Activated T-cell treated with anti-CD3 and anti-CD28 coated beads for 48 hours (primary cell): Measurements from ENCODE around the gene FEZ2.
"Not testable (repeated sequence)": the region's sequence is repeated elsewhere in the genome, so short reads cannot be mapped to it uniquely, and the experiment has no call there.

Experiments
- DNase-seq: peaks from one replicate; pipeline ENCODE4 v3.0.0-alpha.2; 2020; ENCODE audit warnings: low read depth

FEZ2 gene, protein sequence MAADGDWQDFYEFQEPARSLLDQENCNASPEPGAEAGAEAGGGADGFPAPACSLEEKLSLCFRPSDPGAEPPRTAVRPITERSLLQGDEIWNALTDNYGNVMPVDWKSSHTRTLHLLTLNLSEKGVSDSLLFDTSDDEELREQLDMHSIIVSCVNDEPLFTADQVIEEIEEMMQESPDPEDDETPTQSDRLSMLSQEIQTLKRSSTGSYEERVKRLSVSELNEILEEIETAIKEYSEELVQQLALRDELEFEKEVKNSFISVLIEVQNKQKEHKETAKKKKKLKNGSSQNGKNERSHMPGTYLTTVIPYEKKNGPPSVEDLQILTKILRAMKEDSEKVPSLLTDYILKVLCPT

DNA sequence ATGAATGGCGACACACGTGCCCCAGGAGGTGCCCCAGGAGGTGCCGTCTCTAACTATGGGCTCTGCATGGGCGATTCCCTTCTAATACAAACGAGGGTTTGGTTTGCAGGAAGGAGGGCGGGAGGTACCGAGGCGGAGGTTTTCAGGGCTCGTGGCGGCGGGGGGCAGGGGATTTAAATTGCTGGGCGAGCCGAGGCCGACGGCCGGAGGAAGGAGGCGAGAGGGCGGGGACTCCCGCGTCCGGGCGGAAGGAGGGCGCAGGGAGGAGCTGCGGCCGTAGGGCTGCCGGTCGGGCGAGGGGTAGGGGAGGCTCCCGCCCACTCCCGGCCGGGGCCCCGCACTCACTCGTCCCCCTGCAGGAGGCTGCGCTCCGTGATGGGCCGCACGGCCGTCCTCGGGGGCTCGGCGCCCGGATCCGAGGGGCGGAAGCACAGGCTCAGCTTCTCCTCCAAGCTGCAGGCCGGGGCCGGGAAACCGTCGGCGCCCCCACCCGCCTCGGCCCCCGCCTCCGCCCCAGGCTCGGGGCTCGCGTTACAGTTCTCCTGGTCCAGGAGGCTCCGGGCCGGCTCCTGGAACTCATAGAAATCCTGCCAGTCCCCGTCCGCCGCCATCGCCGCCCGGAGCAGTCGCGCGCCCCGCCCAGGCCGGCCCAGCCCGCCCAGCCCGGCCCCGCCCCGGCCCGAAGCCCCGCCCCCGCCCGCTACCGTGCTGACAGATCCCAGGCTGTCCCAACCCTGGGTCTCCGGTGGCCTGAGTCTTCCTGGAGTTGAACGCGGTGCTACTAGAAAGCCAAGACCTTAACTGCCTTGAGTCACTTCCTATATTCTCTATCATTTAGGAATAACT, at the start of gene FEZ2:
TSS of gene FEZ2 (minus strand) at position 637 of the 846 bp plus-strand sequence. CDS start at position 611, 26 bp downstream.
- DNase-seq, result peak; percentile 76

DNA sequence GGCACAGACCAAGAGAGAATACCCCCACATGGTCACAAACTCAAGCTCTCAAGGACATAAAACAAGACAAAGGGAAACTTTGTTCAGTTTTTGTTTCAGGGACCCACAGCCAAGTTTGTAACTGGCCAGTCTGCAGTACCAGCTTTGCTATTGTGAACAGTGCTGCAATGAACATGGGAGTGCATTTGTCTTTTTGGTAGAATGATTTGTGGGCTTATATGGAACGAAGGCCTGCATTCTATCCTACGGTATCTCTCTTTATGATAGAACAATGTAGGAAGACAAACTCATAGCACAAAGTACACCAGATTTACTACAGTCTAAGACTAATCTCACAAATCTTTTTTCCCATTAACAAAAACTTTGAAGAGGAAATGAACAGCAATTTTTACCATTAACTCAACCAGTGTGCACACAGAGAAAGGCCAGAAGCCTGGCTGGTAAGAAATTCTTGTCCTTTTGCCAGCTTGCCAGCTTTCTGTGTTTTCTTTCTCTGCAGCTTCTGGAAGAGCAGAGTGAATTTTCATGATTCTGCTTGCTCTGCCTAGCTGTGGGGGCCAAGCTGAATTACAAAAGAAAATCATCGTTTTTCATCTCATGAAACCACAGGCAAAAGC, 37.1 kb upstream of the FEZ2 start:
- no peak for DNase-seq

DNA sequence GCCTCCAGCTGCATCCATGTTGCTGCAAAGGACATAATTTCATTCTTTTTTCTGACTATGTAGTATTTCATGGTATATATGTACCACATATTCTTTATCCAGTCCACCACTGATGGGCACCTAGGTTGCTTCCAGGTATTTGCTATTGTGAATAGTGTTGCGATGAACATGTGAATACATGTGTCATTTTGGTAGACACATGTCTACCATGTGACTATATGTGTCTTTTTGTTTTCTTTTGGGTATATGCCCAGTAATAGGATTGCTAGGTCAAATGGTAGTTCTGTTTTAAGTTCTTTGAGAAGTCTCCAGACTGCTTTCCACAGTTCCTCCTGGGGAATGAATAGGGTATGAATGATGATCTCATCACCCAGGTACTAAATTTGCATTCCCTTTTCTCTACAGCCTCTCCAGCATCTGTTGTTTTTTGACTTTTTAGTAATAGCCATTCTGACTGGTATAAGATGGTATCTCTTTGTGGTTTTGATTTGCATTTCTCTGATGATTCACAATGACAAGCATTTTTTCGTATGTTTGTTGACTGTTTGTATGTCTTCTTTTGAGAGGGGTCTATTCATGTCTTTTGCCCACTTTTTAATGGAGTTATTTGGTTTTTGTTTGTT, 35.6 kb upstream of the FEZ2 start:
- DNase-seq, result no peak

DNA sequence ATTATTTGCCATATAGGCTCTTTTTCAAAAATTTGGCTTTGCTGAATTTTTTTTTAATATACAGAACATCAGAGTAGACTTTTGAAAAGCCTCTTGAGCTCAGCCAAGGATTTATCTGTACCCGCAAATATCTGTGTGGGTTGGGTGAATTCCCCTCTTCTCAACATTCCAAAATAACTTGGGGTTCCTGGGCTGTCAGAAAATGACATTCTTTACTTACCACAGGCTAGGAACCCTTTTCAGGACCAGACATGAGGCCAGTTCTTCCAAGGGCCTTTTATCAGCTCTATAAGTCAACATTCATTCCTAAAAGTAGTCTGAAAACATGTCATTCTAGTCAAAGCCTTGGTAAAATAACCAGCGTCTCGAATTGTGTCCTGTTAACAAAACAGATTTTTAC, 28.8 kb upstream of the FEZ2 start:
- DNase-seq, result no peak

DNA sequence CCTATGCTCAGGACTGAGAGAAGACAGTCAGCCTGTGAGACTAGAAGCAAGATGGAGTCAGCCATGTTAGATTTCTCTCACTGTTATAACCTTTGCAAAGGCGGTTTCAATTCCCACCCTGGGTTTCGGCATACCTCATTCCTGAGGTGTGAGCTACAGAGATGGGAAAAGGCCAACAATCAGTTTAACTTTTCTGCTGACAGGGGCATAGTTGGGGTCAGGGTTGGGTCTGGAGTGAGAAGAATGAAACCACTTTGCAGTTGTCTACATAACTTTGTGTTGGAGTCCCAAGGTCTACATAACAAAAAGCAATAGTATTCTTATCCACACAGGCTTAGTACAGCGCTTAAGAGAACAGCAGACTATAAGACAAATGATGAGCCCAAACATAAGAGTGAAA, 28.1 kb upstream of the FEZ2 start:
- DNase-seq, result no peak

DNA sequence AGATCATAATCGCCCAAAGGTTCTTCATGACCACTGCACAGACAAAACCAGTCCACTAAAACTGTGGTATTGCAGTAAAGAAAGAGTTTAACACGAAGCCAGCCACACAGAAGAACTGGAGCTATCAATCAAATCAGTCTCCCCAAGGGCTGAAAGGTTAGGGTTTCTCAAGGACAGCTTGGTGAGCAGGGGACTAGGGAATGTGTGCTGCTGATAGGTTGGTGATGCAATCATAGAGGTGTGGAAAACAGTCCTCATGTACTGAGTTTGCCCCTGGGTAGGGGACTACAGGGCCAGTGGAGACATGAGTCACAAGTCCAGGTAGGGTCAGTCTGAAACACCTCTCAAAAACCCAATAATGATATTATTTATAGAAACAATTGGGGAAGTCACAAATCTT, 27.3 kb upstream of the FEZ2 start:
- no peak for DNase-seq

DNA sequence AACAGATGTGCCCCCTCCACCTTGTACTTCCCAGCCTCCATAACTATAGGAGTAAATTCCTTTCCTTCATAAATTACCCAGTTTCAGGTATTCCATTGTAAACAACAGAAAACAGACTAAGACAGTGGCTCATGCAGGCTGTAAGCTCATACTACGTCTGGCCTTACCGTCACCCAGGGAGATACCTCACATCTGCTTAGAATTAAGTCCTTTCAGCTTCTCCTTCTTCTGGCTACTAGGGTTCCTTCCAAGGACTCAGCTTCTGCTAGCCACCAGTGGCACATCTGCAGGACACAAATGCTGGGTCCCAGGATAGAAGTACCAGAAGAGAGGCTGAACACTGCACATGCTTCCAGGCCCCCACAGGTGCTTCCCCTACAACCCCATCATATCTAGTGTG, 22.4 kb upstream of the FEZ2 start:
- no peak for DNase-seq

DNA sequence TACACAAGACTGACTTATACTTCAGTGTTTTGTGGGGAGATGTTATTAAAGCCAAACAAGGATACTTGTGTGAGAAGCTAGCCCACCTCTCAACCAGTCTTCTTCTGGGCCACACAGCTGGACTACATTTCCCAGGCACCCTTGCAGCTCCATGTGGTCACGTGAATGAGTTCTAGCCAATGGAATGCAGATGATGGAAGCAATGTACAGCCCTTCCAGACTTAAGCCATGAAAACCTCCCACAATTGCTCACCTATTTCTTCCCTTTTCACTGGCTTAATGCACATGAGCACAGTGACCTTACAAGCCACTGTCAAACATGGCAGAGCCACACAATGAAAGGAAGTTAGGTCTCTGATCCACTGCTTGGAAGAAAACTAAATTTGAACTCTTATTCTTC, 20.4 kb upstream of the FEZ2 start:
- no peak for DNase-seq

DNA sequence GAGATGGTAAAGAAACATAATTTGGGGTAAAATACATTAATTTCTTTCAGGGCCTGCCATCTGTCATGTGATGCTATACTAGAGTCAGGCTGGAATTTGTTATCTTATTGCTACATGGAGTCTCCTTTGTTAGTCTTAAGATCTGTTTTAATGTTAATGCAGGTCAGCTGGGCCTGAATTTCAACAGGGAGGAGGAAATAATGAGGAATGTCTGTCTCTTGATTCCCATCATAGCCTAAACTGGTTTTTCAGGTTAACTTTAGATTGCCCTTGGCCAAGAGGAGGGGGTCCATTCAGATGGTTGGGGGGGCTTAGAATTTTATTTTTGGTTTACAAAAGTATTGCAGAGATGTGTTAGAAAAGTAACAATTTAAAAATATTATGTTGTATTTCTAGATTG, 19.0 kb upstream of the FEZ2 start:
- no peak for DNase-seq

DNA sequence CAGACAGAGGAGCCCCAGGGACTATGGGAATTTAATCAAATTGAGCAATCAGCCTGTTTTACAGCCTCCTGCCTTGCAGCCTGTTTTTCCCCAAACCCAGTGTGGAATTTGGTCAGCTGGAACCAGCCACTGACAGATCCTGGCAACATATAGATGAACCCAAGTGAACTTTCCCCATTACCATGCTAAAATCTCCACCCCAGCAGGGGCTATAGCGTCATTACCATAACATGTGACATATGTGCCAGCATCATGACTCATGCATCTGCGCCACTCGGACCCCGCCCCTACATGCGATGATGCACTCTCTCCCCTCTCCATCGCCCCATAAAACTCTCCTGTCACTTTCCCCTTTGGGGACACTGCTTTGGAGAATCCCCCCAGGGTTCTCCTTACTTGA, 17.3 kb upstream of the FEZ2 start:
- DNase-seq, result no peak

DNA sequence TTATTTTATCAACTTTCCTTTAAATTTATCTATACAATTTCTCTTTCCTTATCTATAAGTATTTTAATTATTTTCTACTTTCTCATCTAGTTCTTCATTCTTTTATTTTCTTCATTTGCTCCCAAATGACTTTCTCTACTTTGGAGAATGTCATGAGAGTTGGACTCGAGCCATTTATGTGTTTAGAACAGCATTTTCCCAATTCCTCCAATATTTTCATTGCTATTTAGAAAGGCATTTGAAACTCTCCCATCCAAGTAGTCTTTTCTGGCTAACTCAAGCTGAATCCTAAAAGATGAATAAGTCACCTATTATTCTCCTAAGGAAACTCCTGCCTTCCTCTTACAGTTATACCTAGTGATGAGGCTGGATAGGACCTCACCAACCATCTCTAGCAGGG, 15.8 kb upstream of the FEZ2 start:
- no peak for DNase-seq

DNA sequence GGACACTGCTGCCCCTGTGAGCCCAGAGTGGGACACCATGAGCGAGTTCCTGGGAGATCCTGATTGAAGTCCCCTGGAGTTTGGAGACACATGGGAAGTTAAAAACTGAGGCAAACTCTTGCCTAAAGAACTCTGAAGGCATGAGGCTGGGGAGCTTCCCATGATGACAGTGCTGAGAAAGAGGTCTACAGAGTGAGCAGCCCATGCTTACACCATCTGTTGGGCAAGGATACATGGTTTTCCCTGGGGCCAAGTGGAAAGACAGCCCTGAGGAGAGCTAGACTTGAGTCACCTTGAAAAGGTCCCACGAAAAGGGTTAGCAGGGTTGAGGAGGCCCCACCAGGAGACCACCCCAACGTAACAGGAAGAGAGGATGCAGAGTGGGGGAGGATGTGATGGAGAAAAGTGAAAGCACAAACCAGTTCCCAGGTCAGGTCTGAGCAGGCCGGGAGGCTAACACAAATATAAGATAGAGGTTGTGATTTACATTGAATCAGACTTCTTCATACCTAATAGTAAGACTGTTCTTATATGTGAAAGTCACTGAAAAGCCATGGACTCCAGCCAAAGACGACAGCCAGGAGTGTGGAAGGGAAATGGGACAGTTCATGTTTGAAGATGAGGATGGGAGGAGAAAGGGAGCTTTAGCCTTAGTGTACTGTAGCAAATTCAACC, 13.5 kb upstream of the FEZ2 start:
- no peak for DNase-seq

DNA sequence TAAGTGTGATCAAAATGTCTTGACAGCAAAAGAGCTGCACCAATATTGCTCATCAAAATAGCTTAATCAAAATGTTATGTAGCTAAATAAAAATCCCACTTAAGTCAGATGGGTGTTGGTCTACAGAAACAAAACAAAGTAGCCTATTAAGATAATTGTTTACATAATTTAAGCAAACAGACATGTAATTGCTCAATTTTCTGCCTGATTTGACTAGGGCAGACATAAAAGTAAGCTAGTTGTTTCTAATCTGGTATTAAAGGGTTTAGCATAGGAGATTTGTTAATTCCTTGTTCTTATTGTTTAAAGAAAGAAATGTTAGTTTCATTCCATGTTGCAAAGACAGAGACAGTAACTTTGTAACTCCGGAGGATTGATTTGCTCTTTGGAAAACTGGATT, 11.5 kb upstream of the FEZ2 start:
- no peak for DNase-seq

DNA sequence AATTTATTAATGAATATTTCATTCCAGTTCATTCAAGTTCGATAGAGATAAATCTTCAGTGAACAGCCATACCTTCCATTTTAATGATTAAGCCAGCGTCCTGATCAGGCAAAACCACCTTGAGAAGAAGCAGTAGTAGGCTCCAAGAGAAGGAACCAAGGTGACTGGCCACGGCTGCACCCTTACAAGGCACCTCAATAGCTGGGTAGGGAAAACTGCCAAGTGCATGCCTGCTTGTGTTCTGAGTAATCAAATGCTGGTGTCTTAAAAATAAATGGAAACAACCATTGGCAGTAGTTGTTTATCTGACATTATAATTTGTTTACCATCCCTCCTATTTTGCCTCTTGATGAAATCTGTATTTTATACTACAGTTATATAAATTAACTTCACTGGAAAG, 10.0 kb upstream of the FEZ2 start:
- DNase-seq, result no peak

DNA sequence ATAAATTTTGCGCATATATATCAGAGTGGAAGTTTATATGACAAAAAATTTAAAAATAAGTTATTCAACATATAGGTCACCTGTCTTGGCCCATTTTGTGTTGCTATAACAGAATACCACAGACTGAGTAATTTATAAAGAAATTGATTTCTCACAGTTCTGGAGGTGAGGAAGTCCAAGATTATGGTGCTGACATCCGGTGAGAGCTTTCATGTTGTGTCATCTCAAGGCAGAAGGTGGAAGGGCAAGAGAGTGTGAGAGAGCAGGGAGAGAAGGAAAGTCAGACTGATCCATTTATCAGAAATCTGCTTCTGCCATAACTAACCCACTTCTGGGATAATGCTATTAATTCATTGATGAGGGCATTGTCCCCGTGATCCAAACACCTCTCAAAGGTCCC, 9.0 kb upstream of the FEZ2 start:
- DNase-seq, result no peak

DNA sequence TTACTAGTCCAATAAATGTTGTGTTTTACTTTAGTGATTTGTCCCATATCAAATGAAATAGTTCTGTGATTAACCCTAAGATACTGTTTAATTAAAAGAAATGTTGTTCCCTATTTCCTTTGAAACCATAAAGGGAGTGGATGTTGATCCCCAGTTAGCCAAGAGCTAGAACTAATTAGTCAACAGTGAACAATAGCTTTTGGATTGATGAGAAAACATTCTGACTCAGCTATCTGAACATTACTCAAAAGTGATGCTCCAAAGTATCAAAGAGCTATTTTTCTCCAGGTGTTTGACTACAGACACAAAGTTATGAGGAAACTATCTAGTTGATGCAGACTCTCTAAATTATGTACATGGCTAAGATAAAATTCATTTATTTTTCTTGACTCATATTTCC, 7.3 kb upstream of the FEZ2 start:
- no peak for DNase-seq

DNA sequence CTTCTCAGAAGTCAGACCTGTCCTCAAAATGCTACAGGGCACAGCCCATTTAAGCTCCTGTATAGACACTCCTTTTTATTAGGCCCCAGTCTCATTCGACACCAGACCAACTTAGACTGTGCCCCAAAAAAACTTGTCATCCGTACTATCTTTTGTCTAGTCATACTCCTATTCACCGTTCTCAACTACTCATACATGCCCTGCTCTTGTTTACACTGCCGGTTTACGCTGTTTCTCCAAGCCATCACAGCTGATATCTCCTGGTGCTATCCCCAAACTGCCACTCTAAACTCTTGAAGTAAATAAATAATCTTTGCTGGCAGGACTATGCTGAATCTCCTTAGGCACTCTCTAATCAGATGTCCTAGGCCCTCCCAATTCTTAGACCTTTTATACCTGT, 5.7 kb upstream of the FEZ2 start:
- not testable (repeated sequence) for DNase-seq

DNA sequence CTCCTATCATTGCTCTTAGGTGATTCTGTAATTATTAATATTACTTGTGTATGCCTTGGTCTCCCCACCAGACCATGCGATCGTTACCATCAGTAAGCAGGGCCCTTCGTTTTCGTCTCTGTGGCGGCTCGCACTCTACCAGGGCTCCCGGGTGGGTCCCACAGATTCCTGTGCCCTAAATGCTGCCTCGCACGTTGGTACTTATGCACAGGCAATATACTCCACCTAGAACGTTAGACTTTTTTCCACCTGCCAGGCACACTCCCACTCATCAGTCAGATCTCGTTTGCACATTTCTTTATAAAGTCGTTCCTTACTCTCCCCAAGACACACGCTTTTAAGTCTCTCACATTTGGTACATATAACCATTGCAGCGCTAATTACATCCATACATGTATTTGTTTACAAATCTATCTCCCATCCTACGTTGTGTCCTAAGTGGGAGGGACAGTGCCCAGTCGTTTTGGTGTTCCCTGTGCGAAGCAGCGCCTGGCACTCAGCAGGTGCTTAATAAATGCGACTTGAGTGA, 901 bp downstream of the FEZ2 start:
- no peak for DNase-seq

DNA sequence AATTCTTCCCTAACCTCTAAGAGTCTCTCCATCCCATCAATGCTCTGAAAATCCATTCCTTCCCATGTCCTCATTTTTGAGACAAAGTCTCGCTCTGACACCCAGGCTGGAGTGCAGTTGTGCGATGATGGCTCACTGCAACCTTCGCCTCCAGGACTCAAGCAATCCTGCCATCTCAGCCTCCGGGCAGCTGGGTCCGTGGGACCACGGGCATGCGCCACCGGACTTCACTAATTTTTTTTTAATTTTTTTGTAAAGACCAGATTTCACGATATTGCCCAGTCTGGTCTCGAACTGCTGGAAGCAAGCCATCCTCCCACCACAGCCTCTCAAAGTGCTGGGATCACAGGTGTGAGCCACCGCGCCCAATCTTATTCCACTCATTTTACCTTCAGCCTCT, 1.6 kb downstream of the FEZ2 start:
- no peak for DNase-seq

DNA sequence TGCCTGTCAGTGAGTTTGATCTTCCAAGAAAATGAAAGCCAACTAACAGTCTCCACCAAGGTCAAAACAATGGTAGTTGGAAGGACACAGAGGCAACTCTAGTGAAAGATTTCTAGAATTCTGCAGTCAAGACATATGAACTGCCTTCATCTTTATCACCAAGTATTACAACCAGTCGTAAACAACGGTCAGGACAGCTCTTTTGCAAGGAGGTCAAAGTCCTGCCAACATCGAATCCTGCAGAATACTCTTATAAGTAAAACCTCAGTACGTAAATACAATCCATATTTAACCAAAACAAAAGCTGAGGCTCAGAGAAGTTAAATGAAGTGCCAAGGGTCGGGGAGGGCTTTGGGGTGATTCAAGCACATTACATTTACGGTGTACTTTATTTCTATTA, 3.1 kb downstream of the FEZ2 start:
- DNase-seq, result no peak

DNA sequence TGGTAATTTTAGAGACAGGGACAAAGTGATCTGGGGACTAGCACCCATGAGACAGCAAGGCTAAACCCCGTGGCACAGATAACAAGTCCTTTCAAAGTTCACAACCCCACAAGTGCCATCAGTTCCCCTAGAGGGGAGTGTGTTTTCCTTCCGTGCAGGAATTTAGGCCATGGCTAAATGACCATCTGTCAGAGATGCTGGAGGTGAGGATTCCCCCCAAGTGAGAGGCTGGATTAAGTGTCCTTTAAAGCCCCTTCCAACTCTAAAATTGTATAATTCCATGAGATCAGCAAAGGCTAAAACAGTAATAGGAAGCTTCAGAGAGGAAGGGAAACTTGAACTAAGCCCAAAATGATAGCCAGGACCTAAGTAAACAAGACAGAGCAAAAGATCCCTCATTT, 8.7 kb downstream of the FEZ2 start:
- no peak for DNase-seq

DNA sequence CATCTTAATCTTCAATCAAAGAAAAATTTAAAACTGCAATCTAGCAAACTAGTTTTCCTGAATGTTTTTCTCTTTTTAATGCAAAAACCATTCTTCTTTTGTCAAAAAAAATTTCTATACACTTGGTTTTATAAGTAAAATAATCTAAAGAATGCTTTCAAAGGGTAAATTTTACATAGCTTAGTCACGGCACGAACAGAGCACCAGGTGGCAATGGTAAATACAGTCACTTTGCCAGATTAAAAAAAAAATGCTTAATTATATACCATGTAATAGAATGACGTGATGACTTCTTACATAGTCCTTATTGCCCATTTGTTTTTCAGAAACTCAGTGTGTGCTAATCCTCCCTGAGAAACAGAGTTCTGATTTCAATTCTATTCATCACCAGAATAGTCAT, 10.4 kb downstream of the FEZ2 start:
- no peak for DNase-seq
